ENCODE measurements around the gene PDGFB.
A peak's percentile ranks its signal among the peaks of the same experiment; 100 is the strongest.

The PDGFB gene

DNA sequence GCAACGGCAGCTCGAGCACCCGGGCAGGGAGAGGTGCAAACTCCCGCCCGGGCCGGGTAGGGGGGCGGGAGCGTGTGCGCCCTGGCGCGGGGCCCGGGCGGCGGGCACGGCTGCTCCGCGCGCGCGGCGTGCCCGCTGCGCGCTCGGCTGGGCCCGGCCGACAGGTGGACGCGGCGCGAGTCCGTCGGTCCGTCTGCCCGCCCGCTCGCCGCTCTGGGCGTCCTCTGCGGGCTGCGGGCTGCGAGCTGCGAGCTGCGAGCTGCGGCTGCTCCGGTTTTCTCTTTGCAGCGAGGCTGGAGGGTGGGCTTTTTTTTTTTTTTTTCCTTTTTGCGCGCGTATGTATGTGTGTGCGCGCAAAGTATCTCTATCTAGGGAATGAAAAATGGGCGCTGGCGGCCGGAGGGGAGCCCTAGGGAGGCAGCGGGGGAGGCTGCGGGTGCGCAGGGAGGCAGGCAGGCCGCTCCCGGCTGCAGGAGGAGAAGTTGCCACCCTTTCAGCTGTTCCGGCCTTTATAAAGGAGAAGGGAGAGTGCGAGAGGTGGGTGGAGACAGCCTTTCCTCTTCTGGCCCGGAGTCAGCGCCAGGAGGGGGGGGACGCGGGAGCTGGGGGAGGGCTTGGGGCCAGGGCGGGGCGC lies at the start of gene PDGFB:
Gene PDGFB (minus strand): TSS at position 487 of the 634 bp plus-strand sequence. CDS start 1,019 bp downstream, outside the sequence.
- Histone ChIP-seq H3K4me3 (ENCODE audit: low read length) (peak within 1 kb of the TSS; percentile 50), H3K27ac (ENCODE audit: low read depth, low read length) (no peak within 1 kb of the TSS), H3K4me1 (ENCODE audit: control insufficient read depth, insufficient read depth, low read length) (no peaks in the 10 kb centered on the region), H3K9ac (ENCODE audit: low read length) (no peak within 1 kb of the TSS), H3K36me3 (ENCODE audit: control insufficient read depth, insufficient read depth, low read length) (no peaks in the 10 kb centered on the region), H3K27me3 (ENCODE audit: control insufficient read depth, insufficient read depth, low read length) (peaks cover 18% of the 10 kb centered on the region)

DNA sequence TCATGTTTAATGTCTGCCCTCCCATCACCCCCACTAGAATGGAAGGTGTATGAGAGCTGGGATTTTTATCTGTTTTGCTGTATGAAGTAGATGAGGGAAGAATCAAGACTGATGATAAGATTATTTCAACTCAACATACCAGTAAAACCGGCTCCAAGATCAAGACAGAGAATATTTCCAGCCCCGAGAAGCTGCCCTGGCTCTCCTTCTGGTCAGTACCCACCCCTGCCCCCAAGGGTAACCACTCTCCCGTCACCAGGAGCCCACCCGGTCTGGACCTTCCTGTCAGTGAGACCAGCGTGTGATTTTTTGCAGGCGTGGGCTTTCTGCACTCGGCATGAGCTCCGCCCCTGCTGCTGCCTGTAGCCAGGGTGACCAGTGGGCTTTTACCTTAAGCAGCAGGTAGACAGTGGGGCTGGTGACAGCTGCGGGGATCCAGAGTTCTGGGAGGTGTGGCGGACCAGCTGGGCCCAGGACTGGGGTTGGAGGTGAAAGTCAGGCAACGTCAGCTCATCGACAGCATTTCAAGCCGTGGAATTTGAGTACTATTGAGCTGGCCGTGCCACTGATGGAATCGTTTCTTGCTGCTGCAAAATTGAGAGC lies 49.1 kb upstream of the PDGFB start:
- H3K27ac ChIP-seq (ENCODE audit: low read depth, low read length), result no peak overlapping the region
- no peaks in the 10 kb centered on the region for H3K36me3 ChIP-seq (ENCODE audit: control insufficient read depth, insufficient read depth, low read length)
- no peak overlapping the region for H3K4me3 ChIP-seq (ENCODE audit: low read length)
- H3K4me1 ChIP-seq (ENCODE audit: control insufficient read depth, insufficient read depth, low read length), result peaks cover 10% of the 10 kb centered on the region
- H3K27me3 ChIP-seq (ENCODE audit: control insufficient read depth, insufficient read depth, low read length), result no peaks in the 10 kb centered on the region
- no peak overlapping the region for H3K9ac ChIP-seq (ENCODE audit: low read length)

DNA sequence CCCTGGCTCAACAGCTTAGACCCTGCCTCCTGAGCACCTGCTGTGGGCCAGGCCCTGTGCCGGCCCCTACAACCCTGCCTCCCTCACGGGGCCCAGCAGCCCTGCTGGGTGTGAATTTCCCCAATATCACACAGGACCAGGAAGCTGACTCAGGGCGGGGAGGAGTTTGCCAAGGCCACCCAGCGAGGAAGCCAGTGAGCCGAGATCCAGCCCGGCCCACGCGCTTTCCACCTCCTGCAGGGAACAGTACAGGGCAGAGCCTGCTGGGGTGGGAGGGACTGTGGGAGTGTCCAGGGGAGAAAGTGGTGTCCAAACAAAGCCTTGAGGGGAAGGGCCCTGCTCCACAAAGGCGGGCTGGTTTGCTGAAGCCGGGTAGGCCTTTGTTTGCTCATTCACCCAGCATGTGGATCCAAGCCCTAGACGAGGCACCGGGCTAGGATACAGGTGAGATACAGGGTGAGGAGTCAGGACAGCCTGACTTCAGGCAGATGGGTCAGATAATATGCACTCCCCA lies 47.8 kb upstream of the PDGFB start:
- H3K27me3 ChIP-seq (ENCODE audit: control insufficient read depth, insufficient read depth, low read length), result no peaks in the 10 kb centered on the region
- H3K27ac ChIP-seq (ENCODE audit: low read depth, low read length), result peak overlapping the region; percentile 58
- no peak overlapping the region for H3K4me3 ChIP-seq (ENCODE audit: low read length)
- H3K9ac ChIP-seq (ENCODE audit: low read length), result no peak overlapping the region
- peaks cover 10% of the 10 kb centered on the region for H3K4me1 ChIP-seq (ENCODE audit: control insufficient read depth, insufficient read depth, low read length)
- no peaks in the 10 kb centered on the region for H3K36me3 ChIP-seq (ENCODE audit: control insufficient read depth, insufficient read depth, low read length)

DNA sequence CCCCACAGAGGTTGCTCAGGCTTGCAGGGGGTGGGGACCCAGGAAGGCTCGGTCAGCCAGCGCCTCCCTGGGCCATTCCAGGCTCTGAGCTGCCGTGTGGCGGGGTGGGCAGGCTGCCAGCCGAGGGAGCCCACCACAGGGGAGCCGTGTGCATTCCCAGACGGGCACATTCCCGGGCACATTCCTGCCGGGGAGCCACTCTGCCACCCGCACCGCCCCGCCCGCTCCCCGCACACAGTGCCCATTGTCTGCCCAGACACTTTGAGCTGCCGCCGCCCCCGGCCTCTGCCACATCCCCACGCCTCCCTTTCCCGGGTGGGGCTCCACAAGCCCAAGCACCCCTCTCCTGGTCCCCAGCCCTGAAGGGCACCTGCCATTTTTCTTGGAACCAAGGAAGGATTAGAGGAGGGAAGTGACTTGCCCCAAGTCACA lies 47.3 kb upstream of the PDGFB start:
- Histone ChIP-seq H3K4me3 (ENCODE audit: low read length) (no peak overlapping the region), H3K9ac (ENCODE audit: low read length) (no peak overlapping the region), H3K27ac (ENCODE audit: low read depth, low read length) (peak overlapping the region; percentile 58), H3K27me3 (ENCODE audit: control insufficient read depth, insufficient read depth, low read length) (no peaks in the 10 kb centered on the region), H3K4me1 (ENCODE audit: control insufficient read depth, insufficient read depth, low read length) (peaks cover 10% of the 10 kb centered on the region), H3K36me3 (ENCODE audit: control insufficient read depth, insufficient read depth, low read length) (no peaks in the 10 kb centered on the region)

DNA sequence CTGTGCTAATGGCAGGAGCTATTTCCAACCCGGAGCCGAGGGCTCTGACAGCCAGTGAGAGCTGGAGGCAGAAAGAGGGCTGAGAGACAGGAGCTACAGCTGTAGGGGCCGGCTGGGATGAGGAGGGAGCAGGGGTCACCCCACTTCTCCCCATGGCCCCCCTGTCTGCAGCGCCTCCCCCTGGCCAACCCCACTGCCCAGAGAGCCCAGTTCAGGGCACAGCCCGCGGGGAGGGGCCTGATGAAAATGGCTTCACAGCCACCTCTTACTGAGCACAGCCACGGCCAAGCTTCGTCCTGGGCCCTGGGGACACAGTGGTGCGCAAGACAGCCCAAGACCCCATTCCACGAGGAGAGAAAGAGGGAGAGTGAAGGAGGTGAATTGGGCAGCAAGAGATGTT lies 46.7 kb upstream of the PDGFB start:
- H3K36me3 ChIP-seq (ENCODE audit: control insufficient read depth, insufficient read depth, low read length), result no peaks in the 10 kb centered on the region
- no peak overlapping the region for H3K9ac ChIP-seq (ENCODE audit: low read length)
- no peaks in the 10 kb centered on the region for H3K27me3 ChIP-seq (ENCODE audit: control insufficient read depth, insufficient read depth, low read length)
- H3K4me1 ChIP-seq (ENCODE audit: control insufficient read depth, insufficient read depth, low read length), result peaks cover 10% of the 10 kb centered on the region
- H3K27ac ChIP-seq (ENCODE audit: low read depth, low read length), result no peak overlapping the region
- no peak overlapping the region for H3K4me3 ChIP-seq (ENCODE audit: low read length)

DNA sequence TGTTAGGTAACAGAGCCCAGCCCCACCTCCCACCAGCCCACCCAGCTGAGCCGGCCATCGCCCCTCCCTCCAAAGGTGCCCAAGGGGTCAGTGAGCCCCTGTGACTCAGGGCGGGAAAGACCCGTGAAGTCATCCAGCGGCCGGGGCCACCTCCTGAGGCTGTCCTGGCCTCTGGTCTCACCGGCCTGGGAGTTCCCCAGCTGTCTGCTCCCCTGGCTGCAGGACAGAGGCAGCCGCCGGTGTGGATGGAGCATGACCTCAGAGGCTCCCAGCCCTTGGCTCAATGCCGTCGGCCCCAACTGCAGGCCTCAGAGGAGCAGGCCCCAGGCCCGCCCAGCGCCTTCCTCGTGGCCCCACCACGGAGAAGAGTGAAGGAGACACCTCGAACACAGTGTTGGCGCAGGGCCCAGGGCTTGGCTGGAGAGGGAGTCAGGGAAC lies 46.0 kb upstream of the PDGFB start:
- no peak overlapping the region for H3K9ac ChIP-seq (ENCODE audit: low read length)
- H3K27ac ChIP-seq (ENCODE audit: low read depth, low read length), result peak overlapping the region; percentile 8

DNA sequence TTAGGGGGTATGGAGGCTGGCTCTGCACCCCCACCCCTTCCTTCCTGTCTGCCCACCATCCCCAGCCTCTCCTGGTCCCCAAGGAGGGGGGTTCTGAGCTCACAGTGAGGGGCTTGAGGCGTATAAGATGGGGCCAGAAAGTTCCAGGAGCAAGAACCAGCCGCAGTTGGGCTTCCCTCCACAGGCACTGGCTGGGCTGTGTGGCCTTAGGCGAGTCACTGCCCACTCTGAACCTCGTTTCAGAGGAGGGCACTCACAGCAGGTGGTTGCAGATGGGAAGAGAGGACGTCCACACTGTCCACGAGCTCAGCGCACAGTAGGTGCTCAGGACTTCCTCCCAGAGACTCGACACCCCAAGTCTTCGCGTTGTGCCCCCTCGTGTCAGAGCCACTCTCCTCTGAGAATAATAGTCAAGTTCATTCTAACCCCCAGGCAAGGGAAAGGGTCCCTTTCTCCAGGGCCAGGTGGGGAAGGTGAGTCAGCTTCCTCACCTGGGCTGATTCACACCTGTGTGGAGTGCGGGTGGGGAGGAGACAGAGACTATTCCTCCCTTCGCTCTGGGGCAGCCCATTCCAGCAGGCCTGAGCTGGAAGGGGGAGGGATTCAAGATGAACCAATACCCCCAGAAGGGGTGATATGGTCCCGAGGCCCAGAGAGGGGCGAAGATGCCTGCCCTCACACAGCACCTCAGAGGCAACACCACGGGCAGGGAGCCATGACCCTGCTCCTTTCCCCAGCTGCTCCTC lies 45.4 kb upstream of the PDGFB start:
- Histone ChIP-seq H3K4me1 (ENCODE audit: control insufficient read depth, insufficient read depth, low read length) (peaks cover 10% of the 10 kb centered on the region), H3K36me3 (ENCODE audit: control insufficient read depth, insufficient read depth, low read length) (no peaks in the 10 kb centered on the region), H3K27me3 (ENCODE audit: control insufficient read depth, insufficient read depth, low read length) (no peaks in the 10 kb centered on the region), H3K9ac (ENCODE audit: low read length) (no peak overlapping the region), H3K4me3 (ENCODE audit: low read length) (no peak overlapping the region), H3K27ac (ENCODE audit: low read depth, low read length) (no peak overlapping the region)

More for the DNA sequence above, 46.0 kb upstream of the PDGFB start:
- Histone ChIP-seq H3K4me1 (ENCODE audit: control insufficient read depth, insufficient read depth, low read length) (peaks cover 10% of the 10 kb centered on the region), H3K27me3 (ENCODE audit: control insufficient read depth, insufficient read depth, low read length) (no peaks in the 10 kb centered on the region), H3K36me3 (ENCODE audit: control insufficient read depth, insufficient read depth, low read length) (no peaks in the 10 kb centered on the region), H3K4me3 (ENCODE audit: low read length) (no peak overlapping the region)

DNA sequence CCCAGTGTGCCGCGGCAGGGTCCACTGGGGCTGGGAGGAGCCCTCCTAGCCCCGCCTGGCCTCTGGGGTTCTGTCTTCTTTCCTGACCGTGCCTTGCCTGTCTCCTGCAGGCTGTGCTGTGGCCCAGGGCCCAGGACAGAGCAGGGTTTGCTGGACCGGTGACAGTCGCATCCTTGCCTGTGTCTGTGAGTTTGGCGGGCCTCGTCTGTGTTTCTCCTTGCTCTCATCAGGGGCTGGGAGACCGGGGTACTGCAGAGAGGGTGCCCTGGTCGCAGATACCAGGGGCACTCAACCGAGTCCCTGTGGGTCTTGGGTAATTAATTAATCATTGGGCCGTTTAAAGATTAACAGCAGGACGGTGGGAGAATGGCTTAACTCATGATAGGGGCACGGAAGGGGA lies 44.8 kb upstream of the PDGFB start:
- Histone ChIP-seq H3K4me1 (ENCODE audit: control insufficient read depth, insufficient read depth, low read length) (peaks cover 10% of the 10 kb centered on the region), H3K27ac (ENCODE audit: low read depth, low read length) (no peak overlapping the region), H3K4me3 (ENCODE audit: low read length) (no peak overlapping the region), H3K27me3 (ENCODE audit: control insufficient read depth, insufficient read depth, low read length) (no peaks in the 10 kb centered on the region), H3K36me3 (ENCODE audit: control insufficient read depth, insufficient read depth, low read length) (no peaks in the 10 kb centered on the region), H3K9ac (ENCODE audit: low read length) (no peak overlapping the region)

DNA sequence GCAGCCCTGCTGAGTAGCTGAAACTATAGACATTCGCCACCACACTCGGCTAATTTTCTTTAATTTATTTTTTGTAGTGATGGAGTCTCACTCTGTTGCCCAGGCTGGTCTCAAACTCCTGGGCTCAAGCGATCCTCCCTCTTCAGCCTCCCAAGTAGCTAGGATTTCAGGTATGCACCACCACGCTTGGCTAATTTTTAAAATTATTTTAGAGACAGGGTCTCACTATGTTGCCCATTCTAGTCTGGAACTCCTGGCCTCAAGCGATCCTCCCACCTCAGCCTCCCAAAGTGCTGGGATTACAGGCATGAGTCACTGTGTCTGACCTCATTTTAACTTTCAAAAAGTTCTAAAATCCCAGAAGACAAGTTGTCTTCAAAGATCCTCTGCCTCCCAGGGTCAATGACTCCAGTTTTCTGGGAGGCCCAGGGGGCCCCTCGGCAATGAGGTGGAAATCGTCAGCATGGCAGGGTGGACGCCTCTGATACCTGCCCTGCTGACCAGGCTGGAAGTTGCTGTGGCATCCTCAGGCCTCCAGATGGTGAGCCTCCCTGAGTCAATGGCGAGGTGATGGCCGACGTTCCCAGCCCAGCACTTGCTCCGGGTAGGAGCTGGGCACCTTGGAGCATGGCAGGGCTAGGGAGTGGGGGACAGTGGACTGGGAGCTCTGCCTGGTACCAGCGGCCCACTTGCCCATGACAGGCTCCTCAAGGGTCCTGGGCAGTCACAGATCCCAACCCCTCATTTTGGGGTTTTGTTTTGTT lies 43.5 kb upstream of the PDGFB start:
- Histone ChIP-seq H3K27me3 (ENCODE audit: control insufficient read depth, insufficient read depth, low read length) (no peaks in the 10 kb centered on the region), H3K27ac (ENCODE audit: low read depth, low read length) (no peak overlapping the region), H3K4me3 (ENCODE audit: low read length) (no peak overlapping the region), H3K9ac (ENCODE audit: low read length) (no peak overlapping the region), H3K36me3 (ENCODE audit: control insufficient read depth, insufficient read depth, low read length) (no peaks in the 10 kb centered on the region), H3K4me1 (ENCODE audit: control insufficient read depth, insufficient read depth, low read length) (peaks cover 10% of the 10 kb centered on the region)

DNA sequence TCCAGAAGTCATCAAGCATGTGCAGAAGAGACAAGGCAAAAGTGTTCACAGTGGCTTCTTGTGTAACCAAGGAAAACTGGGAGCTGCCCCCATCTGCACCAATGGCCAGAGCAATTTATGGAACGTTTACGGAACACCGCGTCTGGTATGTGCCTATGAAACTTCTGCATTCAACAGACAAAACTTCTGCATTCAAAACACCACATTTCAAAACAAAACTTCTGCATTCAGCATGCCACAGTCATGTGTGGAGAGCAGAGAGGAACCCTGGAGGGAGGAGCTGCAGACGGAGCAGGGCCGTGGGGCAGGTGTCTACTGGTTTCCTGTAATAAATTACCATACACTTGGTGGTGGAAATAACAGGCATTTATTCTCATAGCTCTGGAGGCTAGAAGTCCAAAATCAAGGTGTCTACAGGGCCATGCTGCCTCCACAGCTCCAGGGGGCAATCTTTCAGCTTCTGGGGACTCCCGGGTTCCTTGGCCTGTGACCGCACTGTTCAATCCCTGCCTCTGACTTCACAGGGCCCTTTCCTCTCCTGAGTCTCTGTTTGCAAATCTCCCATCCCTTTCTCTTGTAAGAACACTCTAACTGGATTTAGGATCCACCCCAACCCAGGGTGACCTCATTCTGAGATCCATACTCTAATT lies 42.4 kb upstream of the PDGFB start:
- H3K36me3 ChIP-seq (ENCODE audit: control insufficient read depth, insufficient read depth, low read length), result no peaks in the 10 kb centered on the region
- H3K4me3 ChIP-seq (ENCODE audit: low read length), result no peak overlapping the region
- no peaks in the 10 kb centered on the region for H3K27me3 ChIP-seq (ENCODE audit: control insufficient read depth, insufficient read depth, low read length)
- no peak overlapping the region for H3K9ac ChIP-seq (ENCODE audit: low read length)
- no peak overlapping the region for H3K27ac ChIP-seq (ENCODE audit: low read depth, low read length)
- peaks cover 8% of the 10 kb centered on the region for H3K4me1 ChIP-seq (ENCODE audit: control insufficient read depth, insufficient read depth, low read length)

DNA sequence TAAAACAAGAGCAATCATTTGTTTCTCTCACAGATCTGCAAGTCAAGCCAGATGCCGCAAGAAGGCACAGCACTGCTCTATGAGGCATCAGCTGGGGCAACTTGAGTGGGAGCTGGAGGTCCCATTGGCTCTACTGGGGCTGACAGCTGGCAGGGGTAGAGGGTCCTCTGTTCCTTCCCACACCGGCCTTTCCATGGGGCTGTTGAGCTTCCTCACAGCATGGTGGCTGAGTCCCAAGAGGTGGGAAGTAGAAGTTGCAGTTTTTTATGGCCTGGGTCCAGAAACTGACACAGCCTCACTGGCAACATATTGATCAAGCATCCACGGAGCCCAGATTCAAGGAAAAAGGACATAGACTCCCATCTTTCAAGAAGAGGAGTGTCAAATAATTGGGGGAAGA lies 40.2 kb upstream of the PDGFB start:
- H3K27me3 ChIP-seq (ENCODE audit: control insufficient read depth, insufficient read depth, low read length), result no peaks in the 10 kb centered on the region
- H3K36me3 ChIP-seq (ENCODE audit: control insufficient read depth, insufficient read depth, low read length), result no peaks in the 10 kb centered on the region
- no peaks in the 10 kb centered on the region for H3K4me1 ChIP-seq (ENCODE audit: control insufficient read depth, insufficient read depth, low read length)
- H3K27ac ChIP-seq (ENCODE audit: low read depth, low read length), result no peak overlapping the region
- H3K4me3 ChIP-seq (ENCODE audit: low read length), result no peak overlapping the region
- no peak overlapping the region for H3K9ac ChIP-seq (ENCODE audit: low read length)

Data from rectal smooth muscle tissue (tissue), 1 donor.